ENCODE measurements around the gene GPC5.

The GPC5 gene

DNA sequence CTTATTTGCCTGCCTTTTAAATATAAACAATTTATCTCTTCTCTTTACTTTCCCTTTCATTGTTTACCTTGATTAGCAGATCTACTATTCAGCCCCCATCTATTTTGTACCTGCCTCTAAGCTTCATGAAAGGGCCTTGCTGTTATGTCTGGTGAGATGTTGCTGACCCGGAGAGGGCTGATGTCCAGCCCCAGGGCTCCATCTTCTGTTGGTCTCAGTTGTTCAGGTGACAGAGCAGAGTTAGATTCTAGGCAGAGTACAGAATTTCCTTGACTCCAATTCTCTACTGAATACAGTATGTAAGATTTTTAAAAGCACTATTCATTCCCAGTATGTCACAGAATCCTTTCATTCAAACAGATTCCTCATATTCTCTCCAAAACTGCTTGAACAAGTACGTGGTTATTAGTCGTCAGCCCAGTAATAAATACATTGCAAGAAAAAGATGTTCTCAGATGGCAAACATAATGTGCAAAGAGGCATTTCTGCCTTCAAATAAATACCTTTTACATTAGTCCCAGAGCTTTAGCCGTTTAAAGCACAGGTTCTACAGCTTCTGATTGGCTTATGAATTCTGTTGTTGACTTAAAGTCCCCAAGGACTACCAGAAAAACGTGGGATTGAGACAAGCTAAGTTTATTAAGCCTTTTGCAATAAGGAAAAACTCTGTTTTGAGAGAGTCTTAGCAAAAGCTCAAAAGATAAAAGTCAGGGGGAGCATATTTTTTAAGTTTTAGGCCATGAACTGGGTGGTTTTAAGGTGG lies 159.1 kb downstream of the GPC5 start:
- H3K36me3 ChIP-seq (ENCODE audit: control insufficient read depth, insufficient read depth, low read length): no peaks in the 10 kb centered on the region
- no peaks in the 10 kb centered on the region for H3K27me3 ChIP-seq (ENCODE audit: control insufficient read depth, insufficient read depth, low read length)
- no peaks in the 10 kb centered on the region for H3K9me3 ChIP-seq (ENCODE audit: control insufficient read depth, low read length)
- no peak overlapping the region for H3K4me3 ChIP-seq (ENCODE audit: low read length)
- no peaks in the 10 kb centered on the region for H3K4me1 ChIP-seq (ENCODE audit: control insufficient read depth, insufficient read depth, low read length)
- H3K9ac ChIP-seq (ENCODE audit: low read length): no peak overlapping the region

DNA sequence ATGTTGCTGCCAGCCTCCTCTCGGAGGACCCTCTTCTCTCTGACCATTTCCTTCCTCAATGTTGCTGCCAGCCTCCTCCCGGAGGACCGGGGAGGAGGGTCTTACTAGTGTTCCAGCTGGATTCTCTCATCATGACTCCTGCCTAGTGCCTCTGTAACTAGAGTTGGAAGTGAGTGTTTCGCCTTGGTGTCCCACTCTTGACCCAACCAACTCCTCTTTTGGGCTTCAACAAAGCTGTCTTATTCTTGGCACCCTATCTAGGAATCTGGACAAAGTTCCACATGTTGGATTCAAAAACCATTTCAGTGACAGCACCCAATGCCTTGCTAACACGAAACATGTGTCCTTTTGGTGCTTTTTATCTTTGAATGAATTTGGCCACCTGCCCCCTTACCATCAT lies 165.4 kb downstream of the GPC5 start:
- Histone ChIP-seq H3K36me3 (ENCODE audit: control insufficient read depth, insufficient read depth, low read length) (no peaks in the 10 kb centered on the region), H3K9me3 (ENCODE audit: control insufficient read depth, low read length) (no peaks in the 10 kb centered on the region), H3K9ac (ENCODE audit: low read length) (no peak overlapping the region), H3K4me3 (ENCODE audit: low read length) (no peak overlapping the region), H3K27me3 (ENCODE audit: control insufficient read depth, insufficient read depth, low read length) (no peaks in the 10 kb centered on the region), H3K4me1 (ENCODE audit: control insufficient read depth, insufficient read depth, low read length) (no peaks in the 10 kb centered on the region)

DNA sequence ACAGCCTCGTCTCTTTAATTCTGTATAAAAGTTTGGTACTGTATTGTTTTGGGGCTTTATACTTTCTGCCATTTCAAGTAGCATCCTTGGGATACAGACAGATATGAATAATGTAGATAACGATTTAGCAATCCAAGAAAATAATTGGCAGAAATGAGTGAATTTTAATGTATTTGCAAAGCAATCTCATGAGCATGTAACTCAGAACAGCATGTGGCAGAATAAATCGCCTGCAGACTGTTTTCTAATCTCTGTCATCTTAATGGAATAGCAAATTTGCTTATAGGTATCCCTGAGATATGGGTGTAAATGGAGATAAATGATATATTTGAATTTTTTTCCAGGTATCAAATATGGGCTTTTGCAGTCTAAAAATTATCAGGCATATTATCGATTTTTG lies 166.0 kb downstream of the GPC5 start:
- no peaks in the 10 kb centered on the region for H3K9me3 ChIP-seq (ENCODE audit: control insufficient read depth, low read length)
- no peak overlapping the region for H3K9ac ChIP-seq (ENCODE audit: low read length)
- H3K36me3 ChIP-seq (ENCODE audit: control insufficient read depth, insufficient read depth, low read length): no peaks in the 10 kb centered on the region
- no peak overlapping the region for H3K4me3 ChIP-seq (ENCODE audit: low read length)
- no peaks in the 10 kb centered on the region for H3K27me3 ChIP-seq (ENCODE audit: control insufficient read depth, insufficient read depth, low read length)
- no peaks in the 10 kb centered on the region for H3K4me1 ChIP-seq (ENCODE audit: control insufficient read depth, insufficient read depth, low read length)

DNA sequence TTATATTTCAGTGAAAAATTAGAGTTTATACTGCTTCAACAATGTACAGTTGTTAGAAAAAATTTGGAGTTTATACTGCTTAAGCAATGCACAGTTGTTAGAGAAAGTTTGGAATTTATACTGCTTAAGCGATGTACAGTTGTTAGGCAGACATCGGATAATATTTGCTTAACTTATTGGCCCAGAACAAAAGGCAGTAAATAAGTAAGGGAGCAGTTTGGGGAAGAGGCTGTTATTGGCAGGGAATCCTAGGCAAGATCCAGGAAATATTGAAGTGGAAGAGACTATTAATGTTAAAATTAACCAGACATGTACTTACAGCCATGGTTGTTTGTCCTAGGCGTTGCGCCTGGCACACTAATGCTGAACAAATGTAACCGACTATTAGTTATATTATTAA lies 166.9 kb downstream of the GPC5 start:
- Histone ChIP-seq H3K27me3 (ENCODE audit: control insufficient read depth, insufficient read depth, low read length) (no peaks in the 10 kb centered on the region), H3K36me3 (ENCODE audit: control insufficient read depth, insufficient read depth, low read length) (no peaks in the 10 kb centered on the region), H3K4me3 (ENCODE audit: low read length) (no peak overlapping the region), H3K9ac (ENCODE audit: low read length) (no peak overlapping the region), H3K9me3 (ENCODE audit: control insufficient read depth, low read length) (no peaks in the 10 kb centered on the region), H3K4me1 (ENCODE audit: control insufficient read depth, insufficient read depth, low read length) (no peaks in the 10 kb centered on the region)

DNA sequence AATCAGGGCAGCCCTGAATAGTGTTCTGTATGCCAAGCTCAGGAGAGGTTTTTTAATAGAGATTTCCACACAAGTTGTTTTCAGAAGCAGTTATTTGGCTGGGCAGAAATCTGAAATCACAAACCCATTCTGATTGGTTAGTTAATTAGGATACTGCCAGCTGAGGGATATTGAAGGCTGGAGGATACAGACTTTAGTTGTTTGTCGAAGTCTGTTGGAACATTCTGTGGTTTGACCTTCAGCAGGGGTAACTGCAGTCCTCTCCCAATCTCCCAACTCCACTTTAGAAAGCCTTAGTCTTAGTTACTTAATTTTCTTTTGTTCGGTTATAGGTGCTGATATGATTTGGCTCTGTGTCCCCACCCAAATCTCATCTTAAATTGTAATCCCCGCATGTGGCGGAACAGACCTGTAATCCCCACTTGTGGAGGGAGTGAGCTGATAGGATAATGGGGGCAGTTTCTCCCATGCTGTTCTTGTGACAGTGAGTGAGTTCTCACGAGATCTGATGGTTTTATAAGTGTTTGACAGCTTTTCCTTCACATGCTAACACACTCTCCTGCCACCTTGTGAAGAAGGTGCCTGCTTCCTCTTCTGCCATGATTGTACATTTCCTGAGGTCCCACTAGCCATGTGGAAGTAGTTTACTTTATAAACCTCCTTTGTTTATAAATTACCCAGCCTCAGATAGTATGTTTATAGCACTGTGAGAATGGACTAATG lies 169.2 kb downstream of the GPC5 start:
- no peak overlapping the region for H3K4me3 ChIP-seq (ENCODE audit: low read length)
- no peaks in the 10 kb centered on the region for H3K4me1 ChIP-seq (ENCODE audit: control insufficient read depth, insufficient read depth, low read length)
- no peak overlapping the region for H3K9ac ChIP-seq (ENCODE audit: low read length)
- H3K36me3 ChIP-seq (ENCODE audit: control insufficient read depth, insufficient read depth, low read length): no peaks in the 10 kb centered on the region
- H3K9me3 ChIP-seq (ENCODE audit: control insufficient read depth, low read length): no peaks in the 10 kb centered on the region
- no peaks in the 10 kb centered on the region for H3K27me3 ChIP-seq (ENCODE audit: control insufficient read depth, insufficient read depth, low read length)

DNA sequence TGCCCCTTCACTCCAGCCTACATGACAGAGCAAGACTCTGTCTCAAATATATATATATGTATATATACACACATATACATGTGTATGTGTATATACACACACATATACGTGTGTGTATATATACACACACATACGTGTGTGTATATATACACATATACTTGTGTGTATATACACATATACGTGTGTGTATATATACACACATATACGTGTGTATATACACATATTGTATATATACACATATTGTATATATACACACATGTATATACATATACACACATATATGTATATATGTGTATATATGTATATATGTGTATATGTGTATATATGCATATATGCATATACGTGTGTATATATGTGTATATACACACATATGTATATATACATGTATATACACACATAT lies 173.3 kb downstream of the GPC5 start:
- H3K36me3 ChIP-seq (ENCODE audit: control insufficient read depth, insufficient read depth, low read length): no peaks in the 10 kb centered on the region
- no peaks in the 10 kb centered on the region for H3K9me3 ChIP-seq (ENCODE audit: control insufficient read depth, low read length)
- H3K27me3 ChIP-seq (ENCODE audit: control insufficient read depth, insufficient read depth, low read length): no peaks in the 10 kb centered on the region
- no peaks in the 10 kb centered on the region for H3K4me1 ChIP-seq (ENCODE audit: control insufficient read depth, insufficient read depth, low read length)
- H3K4me3 ChIP-seq (ENCODE audit: low read length): no peak overlapping the region
- no peak overlapping the region for H3K9ac ChIP-seq (ENCODE audit: low read length)

DNA sequence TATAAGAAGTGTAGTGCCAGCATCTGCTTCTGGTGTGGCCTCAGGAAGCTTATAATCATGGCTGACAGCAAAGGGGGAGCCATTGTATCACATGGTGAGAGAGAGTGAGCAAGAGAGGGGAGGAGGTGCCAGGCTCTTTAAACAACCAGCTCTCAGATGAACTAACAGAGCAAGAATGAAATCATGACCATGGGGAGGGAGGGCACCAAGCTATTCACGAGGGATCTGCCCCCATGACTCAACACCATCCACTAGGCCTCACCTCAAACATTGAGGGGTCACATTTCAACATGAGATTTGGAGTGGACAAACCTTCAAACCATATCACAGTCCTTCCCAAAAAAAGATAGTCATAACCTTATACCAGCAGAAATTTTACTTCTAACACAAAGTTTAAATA lies 174.0 kb downstream of the GPC5 start:
- no peaks in the 10 kb centered on the region for H3K4me1 ChIP-seq (ENCODE audit: control insufficient read depth, insufficient read depth, low read length)
- H3K9ac ChIP-seq (ENCODE audit: low read length): no peak overlapping the region
- no peaks in the 10 kb centered on the region for H3K9me3 ChIP-seq (ENCODE audit: control insufficient read depth, low read length)
- no peak overlapping the region for H3K4me3 ChIP-seq (ENCODE audit: low read length)
- H3K36me3 ChIP-seq (ENCODE audit: control insufficient read depth, insufficient read depth, low read length): no peaks in the 10 kb centered on the region
- H3K27me3 ChIP-seq (ENCODE audit: control insufficient read depth, insufficient read depth, low read length): no peaks in the 10 kb centered on the region

DNA sequence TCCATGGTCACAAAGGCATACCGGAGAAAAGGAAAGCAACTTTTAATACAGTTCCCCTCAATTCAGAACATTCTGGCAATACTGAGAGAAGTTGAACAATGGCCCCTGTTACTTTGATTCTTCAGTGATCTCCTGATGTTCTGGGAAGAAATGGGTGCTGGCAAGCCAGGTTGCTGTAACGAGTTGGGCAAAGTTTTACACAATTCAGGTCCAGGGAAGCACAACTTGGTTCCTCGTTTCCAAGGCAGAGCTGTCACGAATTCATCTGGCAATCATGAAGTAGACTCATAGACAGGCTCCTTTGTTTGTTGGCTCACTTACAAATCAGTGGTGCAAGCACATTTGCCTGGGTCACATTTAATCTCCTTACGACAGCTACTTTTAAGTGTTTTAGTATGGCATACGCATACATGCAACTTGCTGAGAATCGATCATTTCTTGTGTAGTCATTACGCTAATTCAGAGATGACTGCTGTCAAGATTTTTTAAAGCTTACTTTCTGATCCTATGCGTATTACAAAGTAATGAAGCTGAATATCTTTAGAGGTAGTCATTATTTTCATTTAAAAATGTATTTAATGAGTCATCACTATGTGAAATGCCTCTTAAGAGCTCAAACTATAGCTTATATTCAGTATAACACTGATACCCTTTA lies 174.7 kb downstream of the GPC5 start:
- H3K9ac ChIP-seq (ENCODE audit: low read length): no peak overlapping the region
- H3K36me3 ChIP-seq (ENCODE audit: control insufficient read depth, insufficient read depth, low read length): no peaks in the 10 kb centered on the region
- H3K27me3 ChIP-seq (ENCODE audit: control insufficient read depth, insufficient read depth, low read length): no peaks in the 10 kb centered on the region
- no peaks in the 10 kb centered on the region for H3K9me3 ChIP-seq (ENCODE audit: control insufficient read depth, low read length)
- H3K4me1 ChIP-seq (ENCODE audit: control insufficient read depth, insufficient read depth, low read length): no peaks in the 10 kb centered on the region
- no peak overlapping the region for H3K4me3 ChIP-seq (ENCODE audit: low read length)

DNA sequence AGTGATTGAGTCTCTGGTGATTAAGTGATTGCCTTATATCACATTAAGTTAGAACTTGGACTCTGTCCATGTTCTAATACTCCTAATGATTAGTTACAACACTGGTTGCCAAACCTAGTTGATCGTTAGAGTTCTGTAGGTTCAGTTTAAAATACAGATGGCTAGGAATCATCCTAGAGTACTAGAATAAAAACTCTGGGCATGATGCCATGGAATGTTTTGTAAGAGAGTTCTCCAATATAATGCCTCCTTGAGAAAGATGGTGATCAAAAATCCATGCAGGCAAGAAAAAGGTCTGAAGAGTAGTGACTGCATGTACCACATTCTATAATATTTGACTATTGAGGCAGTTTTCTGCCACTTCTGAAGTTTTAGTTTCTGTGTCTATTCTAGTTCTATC lies 176.3 kb downstream of the GPC5 start:
- Histone ChIP-seq H3K27me3 (ENCODE audit: control insufficient read depth, insufficient read depth, low read length) (no peaks in the 10 kb centered on the region), H3K4me3 (ENCODE audit: low read length) (no peak overlapping the region), H3K4me1 (ENCODE audit: control insufficient read depth, insufficient read depth, low read length) (no peaks in the 10 kb centered on the region), H3K9me3 (ENCODE audit: control insufficient read depth, low read length) (no peaks in the 10 kb centered on the region), H3K36me3 (ENCODE audit: control insufficient read depth, insufficient read depth, low read length) (no peaks in the 10 kb centered on the region), H3K9ac (ENCODE audit: low read length) (no peak overlapping the region)

DNA sequence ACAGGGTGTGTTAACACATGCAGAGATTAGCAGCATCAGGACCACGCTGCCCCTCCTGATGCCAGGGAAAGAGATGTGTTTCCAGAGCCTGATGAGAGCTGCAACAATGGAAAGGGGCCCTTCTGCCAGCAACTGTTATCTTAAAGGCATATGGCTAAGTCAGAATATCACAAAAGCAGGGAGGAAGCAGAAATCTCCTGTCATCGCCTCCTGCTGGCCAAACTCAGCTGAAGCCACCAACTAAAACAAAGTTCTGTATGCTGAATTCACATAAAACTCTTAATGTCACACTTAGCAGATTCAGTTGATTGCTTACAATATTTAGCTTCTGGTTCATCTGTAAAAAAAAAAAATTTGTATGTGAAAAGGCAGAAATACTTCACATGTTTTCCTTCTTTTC lies 178.2 kb downstream of the GPC5 start:
- no peaks in the 10 kb centered on the region for H3K4me1 ChIP-seq (ENCODE audit: control insufficient read depth, insufficient read depth, low read length)
- H3K27me3 ChIP-seq (ENCODE audit: control insufficient read depth, insufficient read depth, low read length): no peaks in the 10 kb centered on the region
- no peaks in the 10 kb centered on the region for H3K9me3 ChIP-seq (ENCODE audit: control insufficient read depth, low read length)
- no peak overlapping the region for H3K4me3 ChIP-seq (ENCODE audit: low read length)
- no peaks in the 10 kb centered on the region for H3K36me3 ChIP-seq (ENCODE audit: control insufficient read depth, insufficient read depth, low read length)
- H3K9ac ChIP-seq (ENCODE audit: low read length): no peak overlapping the region

DNA sequence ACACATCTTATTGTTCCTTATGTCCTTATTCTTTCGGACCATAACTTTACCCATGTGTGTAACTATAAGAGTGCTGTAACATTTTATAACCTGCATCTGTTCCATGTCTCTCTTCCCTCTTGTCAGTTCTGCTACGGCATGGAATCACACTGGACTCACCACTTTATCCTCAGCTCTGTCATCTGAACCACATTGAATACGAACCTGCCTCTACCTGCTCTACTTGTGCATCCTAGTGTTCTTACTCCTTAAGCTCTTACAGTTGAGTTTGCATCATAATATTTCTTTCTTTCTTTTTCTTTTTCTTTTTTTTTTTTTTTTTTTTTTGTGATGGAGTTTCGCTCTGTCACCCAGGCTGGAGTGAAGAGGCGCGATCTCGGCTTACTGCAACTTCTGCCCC lies 180.9 kb downstream of the GPC5 start:
- H3K9ac ChIP-seq (ENCODE audit: low read length): no peak overlapping the region
- no peak overlapping the region for H3K4me3 ChIP-seq (ENCODE audit: low read length)
- H3K4me1 ChIP-seq (ENCODE audit: control insufficient read depth, insufficient read depth, low read length): no peaks in the 10 kb centered on the region
- no peaks in the 10 kb centered on the region for H3K36me3 ChIP-seq (ENCODE audit: control insufficient read depth, insufficient read depth, low read length)
- no peaks in the 10 kb centered on the region for H3K27me3 ChIP-seq (ENCODE audit: control insufficient read depth, insufficient read depth, low read length)
- no peaks in the 10 kb centered on the region for H3K9me3 ChIP-seq (ENCODE audit: control insufficient read depth, low read length)

DNA sequence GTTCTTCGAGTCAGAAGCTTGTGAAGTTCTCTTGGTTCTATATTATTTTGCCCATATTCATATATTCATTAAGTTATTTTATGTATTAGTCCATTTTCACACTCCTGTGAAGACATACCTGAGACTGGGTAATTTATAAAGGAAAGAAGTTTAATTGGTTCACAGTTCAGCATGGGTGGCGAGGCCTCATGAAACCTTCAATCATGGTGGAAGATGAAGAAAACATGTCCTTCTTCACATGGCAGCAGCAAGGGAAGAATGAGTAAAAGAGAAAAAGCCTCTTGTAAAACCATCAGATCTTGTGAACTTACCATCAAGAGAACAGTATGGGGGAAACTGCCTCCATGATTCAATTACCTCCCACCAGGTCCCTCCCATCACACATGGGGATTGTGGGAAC lies 182.3 kb downstream of the GPC5 start:
- Histone ChIP-seq H3K4me1 (ENCODE audit: control insufficient read depth, insufficient read depth, low read length) (no peaks in the 10 kb centered on the region), H3K9me3 (ENCODE audit: control insufficient read depth, low read length) (no peaks in the 10 kb centered on the region), H3K4me3 (ENCODE audit: low read length) (no peak overlapping the region), H3K27me3 (ENCODE audit: control insufficient read depth, insufficient read depth, low read length) (no peaks in the 10 kb centered on the region), H3K9ac (ENCODE audit: low read length) (no peak overlapping the region), H3K36me3 (ENCODE audit: control insufficient read depth, insufficient read depth, low read length) (no peaks in the 10 kb centered on the region)
